Smooth muscle cell of bladder (primary cell): ENCODE results near the gene WFDC10A. TPM values are rescaled to one million over a fixed set of nuclear protein-coding genes. Genes with fewer than 3 reads are reported as not detected.

Experiments used
- total RNA-seq: library from RNA; depleted of rRNA; stranded (reverse); fragments of >200 nt; gene quantifications from 2 replicates; pipeline ENCODE4 v1.2.3, GENCODE V29; 2014

The WFDC10A gene
- not detected in 2 replicates for total RNA-seq

GRCh38 chr20:45629496-45630100, at the start of gene WFDC10A:
Gene WFDC10A, plus strand, starts transcription at chr20:45629739. Its CDS starts 75 bp downstream, at chr20:45629814.

GRCh38 chr20:45631184-45631583, 1.6 kb downstream of the WFDC10A start, which contains the start of gene WFDC9:
Gene WFDC9, minus strand, starts transcription at chr20:45631284. Its CDS starts 21,103 bp downstream, at chr20:45610181.

GRCh38 chr20:45670139-45670538, 40.6 kb downstream of the WFDC10A start, which contains the start of gene WFDC11:
Gene WFDC11, minus strand, starts transcription at chr20:45670239. Its CDS starts 19,639 bp downstream, at chr20:45650600.

Other genes starting within 250 kb of the WFDC10A start
- 0.71 and 1.1 TPM in 2 replicates for gene DBNDD2, start 221.4 kb upstream of the WFDC10A start, total RNA-seq
- 21.6 and 23.3 TPM in 2 replicates for gene PIGT, start 213.6 kb upstream of the WFDC10A start, total RNA-seq
- gene WFDC2, start 160.0 kb upstream of the WFDC10A start, total RNA-seq: not detected in 2 replicates
- gene SPINT3, start 114.1 kb upstream of the WFDC10A start, total RNA-seq: not detected in 2 replicates
- gene WFDC6, start 90.3 kb upstream of the WFDC10A start, total RNA-seq: not detected in 2 replicates
- gene EPPIN, start 82.3 kb upstream of the WFDC10A start, total RNA-seq: not detected in 2 replicates
- gene WFDC8, start 50.5 kb upstream of the WFDC10A start, total RNA-seq: not detected in 2 replicates
- not detected in 2 replicates for gene WFDC9, start 1.5 kb downstream of the WFDC10A start, total RNA-seq
- gene WFDC11, start 40.5 kb downstream of the WFDC10A start, total RNA-seq: not detected in 2 replicates
- gene WFDC13, start 72.3 kb downstream of the WFDC10A start, total RNA-seq: not detected in 2 replicates
- 0.14 TPM in 1 of 2 replicates, not detected in the other for gene WFDC10B, start 75.3 kb downstream of the WFDC10A start, total RNA-seq
- not detected in 2 replicates for gene SPINT4, start 92.6 kb downstream of the WFDC10A start, total RNA-seq
- gene WFDC3, start 162.1 kb downstream of the WFDC10A start, total RNA-seq: 0.57 and 0.65 TPM in 2 replicates
- gene DNTTIP1, start 162.2 kb downstream of the WFDC10A start, total RNA-seq: 18.5 and 25.2 TPM in 2 replicates
- gene UBE2C, start 182.9 kb downstream of the WFDC10A start, total RNA-seq: 3.6 and 4.3 TPM in 2 replicates
- 1.00 and 1.1 TPM in 2 replicates for gene TNNC2, start 197.6 kb downstream of the WFDC10A start, total RNA-seq
- gene SNX21, start 204.1 kb downstream of the WFDC10A start, total RNA-seq: 36.4 and 46.2 TPM in 2 replicates
- gene ACOT8, start 227.7 kb downstream of the WFDC10A start, total RNA-seq: 46.2 and 46.5 TPM in 2 replicates
- 4.4 and 5.3 TPM in 2 replicates for gene ZSWIM3, start 227.9 kb downstream of the WFDC10A start, total RNA-seq